ENCODE measurements around the gene CALN1.

DNA sequence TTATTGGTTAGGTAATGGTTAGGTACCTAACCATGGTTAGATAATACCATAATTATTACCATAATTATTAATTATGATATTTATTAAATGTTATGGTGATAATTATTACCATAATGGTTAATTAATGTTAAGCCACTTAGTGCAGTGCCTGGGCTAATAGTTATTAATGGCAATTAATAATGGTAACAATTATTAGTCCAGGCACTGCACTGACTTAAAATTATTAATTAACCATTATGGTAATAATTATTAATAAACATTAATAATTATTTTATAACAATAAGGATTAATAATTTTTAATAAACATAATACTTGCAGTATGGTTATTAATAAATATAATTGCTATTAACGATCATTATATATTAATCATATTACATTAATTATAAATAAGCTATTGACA, 604.0 kb downstream of the CALN1 start:
- TF ChIP-seq, protein P1, sequence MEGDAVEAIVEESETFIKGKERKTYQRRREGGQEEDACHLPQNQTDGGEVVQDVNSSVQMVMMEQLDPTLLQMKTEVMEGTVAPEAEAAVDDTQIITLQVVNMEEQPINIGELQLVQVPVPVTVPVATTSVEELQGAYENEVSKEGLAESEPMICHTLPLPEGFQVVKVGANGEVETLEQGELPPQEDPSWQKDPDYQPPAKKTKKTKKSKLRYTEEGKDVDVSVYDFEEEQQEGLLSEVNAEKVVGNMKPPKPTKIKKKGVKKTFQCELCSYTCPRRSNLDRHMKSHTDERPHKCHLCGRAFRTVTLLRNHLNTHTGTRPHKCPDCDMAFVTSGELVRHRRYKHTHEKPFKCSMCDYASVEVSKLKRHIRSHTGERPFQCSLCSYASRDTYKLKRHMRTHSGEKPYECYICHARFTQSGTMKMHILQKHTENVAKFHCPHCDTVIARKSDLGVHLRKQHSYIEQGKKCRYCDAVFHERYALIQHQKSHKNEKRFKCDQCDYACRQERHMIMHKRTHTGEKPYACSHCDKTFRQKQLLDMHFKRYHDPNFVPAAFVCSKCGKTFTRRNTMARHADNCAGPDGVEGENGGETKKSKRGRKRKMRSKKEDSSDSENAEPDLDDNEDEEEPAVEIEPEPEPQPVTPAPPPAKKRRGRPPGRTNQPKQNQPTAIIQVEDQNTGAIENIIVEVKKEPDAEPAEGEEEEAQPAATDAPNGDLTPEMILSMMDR (IDR thresholded peaks at IDR 0.05) = no peak
- TF ChIP-seq POLR2A (IDR thresholded peaks at IDR 0.05) = no peak

All from heart left ventricle (tissue), 13 donors.